NCI-H1436 (cell line): ENCODE data around the gene ITPKC.
A peak's percentile ranks its signal among the peaks of the same experiment; 100 is the strongest.

Experiments used
- DNase-seq: peaks from one replicate; lab custom pipeline; 2025; lab: John Stamatoyannopoulos, UW

The ITPKC gene

DNA sequence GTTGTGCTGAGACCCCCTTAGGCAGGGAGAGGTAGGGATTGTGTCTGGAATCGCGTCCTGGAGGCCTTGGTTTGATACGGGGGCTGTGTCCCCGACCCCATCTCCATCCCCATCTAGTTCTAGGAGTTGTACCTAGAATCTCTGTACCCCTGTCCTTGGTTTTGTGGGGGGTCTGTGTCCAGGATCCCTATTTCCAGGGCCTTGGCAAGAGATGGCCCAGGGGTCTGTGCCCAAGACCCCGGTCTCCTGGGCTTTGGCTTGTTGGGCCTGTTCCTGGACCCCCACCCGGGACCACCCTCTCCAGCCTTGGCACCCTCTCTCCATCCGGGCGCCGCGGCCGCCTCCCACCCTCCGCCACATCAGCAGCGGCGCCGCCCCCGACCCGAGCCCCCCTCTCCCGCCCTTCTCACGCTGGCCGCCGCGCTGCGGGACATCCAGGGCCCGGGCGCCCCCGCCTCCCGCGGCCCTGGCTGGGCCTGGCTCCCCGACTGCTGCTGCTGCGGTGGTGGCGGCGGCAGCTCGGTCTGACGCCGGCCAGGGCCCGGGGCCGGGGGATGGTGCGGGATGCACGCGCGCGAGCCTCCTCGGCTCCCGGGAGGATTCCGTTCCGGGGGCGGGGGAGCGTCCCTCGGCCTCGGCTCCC lies 26.7 kb upstream of the ITPKC start, which contains the start of gene NUMBL:
Gene NUMBL, minus strand, starts transcription at position 602 of the 643 bp plus-strand sequence. Its CDS starts 168 bp downstream, at position 434.
- no peak for DNase-seq

- DNase-seq: peak; percentile 87
These were observed 26.1 kb upstream of the ITPKC start for GRCh38 chr19:40690693-40691420.

DNA sequence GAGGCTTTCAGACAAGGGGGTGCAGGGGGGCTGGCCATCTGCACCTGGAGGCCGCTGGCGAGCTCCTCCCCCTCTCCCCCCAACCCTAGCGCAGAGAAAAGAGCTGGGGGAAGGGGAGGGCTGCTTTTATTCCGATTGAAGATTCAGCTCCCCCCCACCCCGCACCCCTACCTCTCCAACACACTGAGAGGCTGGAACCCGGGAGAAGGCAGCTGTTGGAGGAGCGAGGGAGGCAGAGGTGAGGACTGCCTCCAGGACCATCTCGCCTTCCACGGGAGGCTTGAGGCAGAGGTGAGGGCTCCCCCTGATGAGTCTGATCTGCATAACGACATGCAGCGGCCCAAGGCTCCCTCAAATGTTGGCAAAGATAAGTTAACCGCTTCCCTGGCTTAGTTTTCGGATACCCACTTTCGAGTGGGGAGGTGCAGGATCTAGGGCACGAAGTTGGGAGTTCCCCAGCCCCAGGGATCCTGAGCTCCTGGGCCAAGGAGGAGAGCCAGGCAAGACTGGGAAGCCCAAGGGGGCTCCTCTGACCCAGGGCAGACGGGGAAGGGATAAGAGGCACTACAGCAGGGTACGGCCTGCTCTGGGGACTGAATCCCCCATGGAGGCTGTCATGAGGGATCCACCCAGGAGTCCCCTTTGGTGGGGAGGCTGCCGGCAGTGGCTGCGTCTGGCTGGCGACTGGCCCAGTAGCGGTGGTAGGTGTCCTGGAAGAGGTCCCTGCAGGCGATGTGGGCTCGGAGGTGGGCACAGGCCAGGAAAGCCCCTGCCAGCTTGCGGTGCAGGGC lies 25.3 kb upstream of the ITPKC start:
- no peak for DNase-seq

DNA sequence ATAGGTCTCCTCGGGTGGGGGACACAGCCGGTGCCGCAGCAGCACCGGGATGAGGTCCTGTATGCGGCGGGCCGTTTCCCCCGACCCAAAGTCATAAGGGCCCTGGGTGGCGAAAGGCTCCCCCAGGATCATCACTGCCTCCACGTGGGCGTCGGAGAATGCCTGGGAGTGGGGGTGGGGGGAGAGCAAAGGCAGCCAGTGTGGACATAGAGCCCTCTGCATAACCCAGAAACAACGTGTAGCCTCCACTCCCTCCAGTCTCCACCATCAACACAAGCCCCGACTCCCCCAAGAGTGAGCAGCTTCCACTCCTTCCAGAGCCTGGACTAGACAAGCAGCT lies 24.7 kb upstream of the ITPKC start:
- no peak for DNase-seq

DNA sequence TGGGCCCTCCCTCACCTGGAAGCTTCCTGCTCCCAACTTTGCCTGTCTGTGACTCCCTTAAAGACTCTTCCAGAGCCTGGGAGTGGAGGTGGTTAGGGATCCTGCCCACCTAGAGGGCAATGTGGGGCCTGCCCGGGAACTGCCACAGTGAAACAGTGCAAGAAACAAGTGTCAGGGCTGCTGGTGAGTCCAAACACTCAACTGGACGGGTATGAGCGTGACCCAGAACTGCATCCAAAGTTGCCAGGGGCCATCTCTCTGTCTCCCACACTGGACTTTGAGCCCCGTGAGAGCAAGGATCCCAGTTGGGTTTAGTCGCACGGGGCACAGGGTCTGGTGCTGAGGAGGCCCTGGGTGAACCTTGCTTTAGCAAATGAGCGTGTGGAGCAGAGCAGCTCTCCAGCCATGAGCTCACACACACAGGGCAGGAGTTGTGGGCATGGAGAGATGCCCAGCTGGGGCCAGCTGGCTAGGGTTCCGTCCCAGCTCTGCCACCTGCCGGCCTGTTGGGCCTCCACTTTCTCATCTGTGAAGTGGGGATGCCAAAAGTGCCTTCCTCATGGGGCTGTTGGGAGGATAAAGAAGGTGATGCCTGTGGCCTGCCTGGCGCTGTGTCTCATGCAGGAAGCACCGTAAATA lies 23.6 kb upstream of the ITPKC start:
- DNase-seq: no peak

DNA sequence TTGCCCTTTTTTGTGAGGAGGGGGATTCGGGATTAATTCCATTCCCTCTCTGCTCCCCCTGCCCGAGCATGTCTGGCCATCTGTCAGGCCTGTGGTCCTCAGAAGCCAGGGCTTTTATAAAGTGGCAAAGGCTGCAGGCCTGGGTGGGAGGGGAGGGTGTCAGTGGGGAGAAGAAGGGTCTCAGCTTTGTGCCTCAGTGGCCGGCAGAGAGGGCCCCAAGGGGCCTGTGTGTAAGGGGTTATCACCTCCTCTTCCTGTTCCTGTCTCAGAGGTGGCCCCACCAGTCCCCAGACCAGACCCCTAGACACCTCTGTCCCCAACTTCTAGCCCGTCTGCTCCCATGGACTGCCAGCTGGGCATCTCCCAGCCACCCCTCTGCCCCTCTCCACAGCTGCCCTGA lies 23.0 kb upstream of the ITPKC start:
- no peak for DNase-seq

DNA sequence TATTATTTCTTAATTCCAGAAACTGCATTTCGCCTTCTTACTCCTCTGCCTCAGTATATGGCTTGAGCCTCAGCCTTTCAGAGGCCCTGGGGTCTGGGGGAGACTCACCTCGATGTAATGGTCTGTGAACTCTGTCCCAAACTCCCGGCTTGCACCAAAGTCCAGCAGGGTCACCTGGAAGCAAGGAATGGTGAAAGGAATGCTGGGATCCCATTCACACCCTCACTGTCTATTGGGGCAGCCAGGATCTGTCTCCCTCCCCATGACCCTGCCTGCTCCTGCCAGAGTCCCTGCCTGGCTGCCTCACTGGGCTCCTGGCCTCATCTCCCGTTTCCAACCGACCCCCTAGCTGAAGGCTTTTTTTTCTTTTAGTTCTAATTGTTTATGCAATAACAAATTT lies 21.0 kb upstream of the ITPKC start:
- DNase-seq: no peak

DNA sequence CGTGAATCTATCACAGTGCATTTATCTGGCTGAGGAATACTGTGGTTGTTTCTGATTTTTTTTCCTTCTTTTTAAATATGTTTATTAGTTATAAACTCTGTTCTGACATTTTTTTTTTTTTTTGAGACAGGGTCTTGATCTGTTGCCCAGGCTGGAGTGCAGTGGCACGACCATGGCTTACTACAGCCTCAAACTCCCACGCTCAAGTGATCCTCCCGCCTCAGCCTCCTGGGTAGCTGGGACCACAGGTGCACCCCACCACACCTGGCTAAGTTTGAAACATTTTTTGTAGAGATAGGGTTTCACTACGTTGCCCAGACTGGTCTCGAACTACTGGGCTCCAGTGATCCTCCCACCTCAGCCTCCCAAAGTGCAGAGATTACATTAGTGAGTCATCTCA lies 19.9 kb upstream of the ITPKC start:
- no peak for DNase-seq

- DNase-seq: no peak
These were observed 16.8 kb upstream of the ITPKC start for GRCh38 chr19:40700083-40700482.

GRCh38 chr19:40701758-40702157 lies 15.2 kb upstream of the ITPKC start:
- DNase-seq: no peak

DNA sequence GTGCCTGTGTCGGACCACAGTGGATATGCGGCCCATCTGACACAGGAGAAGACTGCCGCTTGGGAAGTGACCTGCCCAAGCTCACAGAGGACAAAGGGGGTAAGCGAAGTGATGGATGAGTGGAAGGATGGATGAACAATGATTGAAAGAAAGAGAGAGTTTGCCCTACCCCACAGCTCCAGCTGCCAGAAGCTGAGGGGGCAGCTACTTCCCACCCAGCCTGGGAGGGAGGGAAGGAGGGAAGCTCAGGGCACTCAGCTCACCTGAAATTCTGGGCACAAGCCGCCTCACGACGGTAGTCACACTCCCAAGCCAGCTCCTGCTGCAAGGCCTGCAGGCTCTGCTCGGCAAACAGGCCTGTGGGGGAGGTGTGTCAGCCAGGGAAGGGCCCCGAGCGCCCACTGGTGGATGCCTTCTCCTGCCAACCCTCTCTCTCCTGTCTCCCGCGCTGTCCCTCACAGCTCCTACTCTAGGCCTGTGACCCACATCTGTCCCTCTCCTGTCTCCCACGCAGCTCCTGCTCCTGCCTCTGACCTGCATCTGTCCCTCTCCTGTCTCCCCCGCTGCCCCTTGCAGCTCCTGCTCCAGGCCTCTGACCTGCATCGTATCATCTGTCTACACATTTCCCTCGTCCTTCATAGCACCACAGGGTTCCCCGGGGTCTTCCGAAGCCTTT lies 14.4 kb upstream of the ITPKC start:
- no peak for DNase-seq

DNA sequence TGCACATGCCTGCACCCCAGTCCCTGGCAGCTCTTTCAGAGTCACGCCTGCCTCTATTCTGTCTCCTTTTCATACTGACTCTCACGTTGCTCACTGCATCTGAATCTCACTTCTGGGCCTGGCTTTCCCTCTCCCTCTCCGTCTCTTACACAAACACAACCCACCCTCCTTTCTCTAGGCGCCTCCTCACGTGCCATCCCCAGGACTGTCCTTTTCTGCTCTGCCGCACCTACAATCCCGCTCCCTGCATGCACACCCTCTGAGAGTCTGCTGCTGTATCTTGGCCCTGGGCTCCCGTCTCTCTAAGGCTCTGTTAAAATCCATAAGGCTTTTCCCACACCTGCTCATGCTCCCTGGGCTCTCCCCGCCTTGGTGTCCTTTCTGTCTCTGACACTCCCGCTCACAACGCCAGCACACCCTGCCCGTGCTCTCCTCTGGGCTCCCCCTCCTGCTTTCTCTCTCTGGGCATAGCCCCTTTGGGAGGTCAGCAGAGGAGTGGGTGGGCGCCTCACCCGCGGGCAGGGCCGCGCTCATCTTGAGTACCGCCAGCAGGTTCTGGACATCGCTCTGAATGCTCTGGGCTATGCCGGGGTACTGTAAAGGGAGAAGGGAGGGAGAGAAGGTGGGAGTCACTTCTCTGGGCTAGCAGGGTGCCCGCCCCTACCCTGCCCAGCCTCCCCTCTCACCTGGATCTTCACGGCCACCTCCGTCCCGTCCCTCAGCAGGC lies 13.7 kb upstream of the ITPKC start:
- DNase-seq: no peak

DNA sequence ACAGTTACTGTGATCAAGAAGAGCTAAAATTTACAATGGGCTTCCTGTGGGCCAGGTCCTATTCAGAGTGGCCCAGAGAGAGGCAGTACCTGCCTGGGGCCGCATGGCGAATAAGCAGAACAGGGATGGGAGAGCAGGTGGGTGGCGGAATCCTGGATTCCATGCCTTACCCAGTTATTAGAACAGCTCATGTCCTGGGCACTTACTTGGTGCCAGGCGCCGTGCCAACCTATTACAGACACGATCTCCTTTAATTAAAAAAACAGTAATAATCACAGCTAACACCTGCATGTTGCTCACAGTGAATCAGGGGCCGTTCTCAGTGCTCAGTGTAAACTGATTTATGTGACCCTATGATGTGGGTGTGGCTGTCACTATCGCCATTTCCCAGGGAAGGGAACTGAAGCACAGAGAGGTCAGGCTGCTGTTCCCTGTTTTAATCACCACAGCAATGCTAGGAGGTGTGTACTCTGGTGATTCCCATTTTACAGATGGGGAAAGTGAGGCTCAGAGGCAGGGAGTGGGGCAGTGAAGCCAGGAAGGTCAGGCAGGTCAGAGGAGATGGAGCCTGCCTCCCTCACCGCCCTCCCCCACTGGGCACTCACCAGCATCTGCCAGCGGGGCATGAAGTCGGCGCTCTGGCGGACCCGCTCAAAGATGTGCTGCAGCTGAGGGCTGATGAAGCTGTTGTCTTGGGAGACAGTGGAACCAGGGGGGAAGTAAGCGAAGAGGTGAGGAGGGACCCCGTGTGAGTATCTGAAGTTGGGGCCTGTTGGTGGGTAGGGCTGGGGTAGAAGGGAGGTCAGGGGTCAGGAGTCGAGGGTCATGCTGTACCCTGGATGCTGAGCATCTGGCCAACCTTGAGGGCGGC lies 12.2 kb upstream of the ITPKC start:
- no peak for DNase-seq

DNA sequence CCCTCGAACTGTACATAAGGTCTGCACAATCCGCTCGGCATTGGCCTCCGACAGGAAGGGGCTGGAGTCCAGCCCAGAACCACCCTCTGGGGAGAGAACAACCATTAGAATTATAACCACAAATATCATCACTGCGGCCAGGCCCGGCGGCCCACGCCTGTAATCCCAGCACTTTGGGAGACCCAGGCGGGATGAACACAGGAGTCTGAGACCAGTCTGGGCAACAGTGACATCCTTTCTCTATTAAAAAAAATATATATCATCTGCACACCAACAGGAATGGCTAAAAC lies 11.6 kb upstream of the ITPKC start:
- DNase-seq: no peak

DNA sequence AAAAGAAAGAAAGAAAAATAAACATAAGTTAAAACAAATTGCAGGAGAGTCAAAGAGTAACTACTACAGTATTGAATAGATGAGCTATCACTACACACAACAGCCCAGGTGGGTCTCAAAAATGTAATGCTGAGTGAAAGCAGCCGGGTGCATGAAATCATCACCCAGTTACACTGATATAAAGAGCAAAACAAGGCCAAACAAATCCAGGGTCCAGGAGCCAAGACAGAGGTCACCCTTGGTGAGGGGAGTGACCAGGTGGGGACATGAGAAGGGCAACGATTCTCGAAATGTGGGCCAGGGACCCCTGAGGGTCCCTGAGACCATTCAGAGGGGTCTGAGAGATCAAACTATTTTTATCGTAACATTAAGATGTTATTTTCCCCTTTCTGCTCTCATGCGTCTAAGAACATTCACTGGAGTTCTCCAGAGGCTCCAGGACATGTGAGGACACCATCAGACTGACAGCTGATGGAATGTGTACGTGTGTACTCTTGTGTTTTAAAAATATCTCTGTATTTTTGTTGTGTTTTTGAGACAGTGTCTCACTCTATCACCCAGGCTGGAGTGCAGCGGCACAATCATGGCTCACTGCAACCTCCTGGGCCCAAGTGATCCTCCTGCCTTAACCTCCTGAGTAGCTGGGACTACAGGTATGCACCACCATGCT lies 10.8 kb upstream of the ITPKC start:
- no peak for DNase-seq

DNA sequence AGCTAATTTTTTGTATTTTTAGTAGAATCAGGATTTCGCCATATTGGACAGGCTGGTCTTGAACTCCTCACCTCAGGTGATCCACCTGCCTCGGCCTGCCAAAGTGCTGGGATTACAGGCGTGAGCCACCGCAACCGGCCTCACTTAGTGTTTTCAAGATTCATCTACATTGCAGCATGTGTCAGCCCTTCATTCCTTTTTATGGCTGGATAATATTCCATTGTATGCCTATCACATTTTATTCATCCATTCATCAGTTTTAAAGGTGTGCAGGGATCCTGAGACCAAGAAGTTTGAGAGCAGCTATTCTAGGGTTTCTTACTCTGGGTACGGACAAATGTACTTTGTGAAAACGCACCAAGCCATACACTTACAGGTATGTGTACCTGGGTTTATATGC lies 9.3 kb upstream of the ITPKC start:
- no peak for DNase-seq

- DNase-seq: no peak
These were observed 7.1 kb upstream of the ITPKC start for GRCh38 chr19:40709817-40710216.

DNA sequence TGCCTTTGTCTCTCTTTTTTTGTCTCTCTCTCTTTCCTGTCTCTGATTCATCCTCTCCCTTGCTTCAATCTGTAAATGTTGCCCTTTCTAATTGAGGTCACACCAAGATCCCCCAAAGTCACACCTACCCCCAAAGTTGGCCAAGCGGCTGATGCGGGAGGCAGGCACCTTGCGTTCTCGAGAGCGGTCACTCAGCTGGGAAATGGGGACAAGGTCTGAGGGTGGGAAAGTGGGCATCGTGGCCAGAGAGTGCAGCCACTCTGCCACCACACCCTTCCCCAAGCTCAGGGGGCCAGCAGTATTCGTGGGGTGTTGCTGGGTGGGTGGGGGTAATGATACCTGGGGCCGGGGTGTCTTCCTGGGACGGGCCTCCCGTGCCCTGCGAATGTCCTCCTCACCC lies 3.0 kb upstream of the ITPKC start:
- DNase-seq: no peak

- DNase-seq: peak; percentile 95
These were observed 2.2 kb upstream of the ITPKC start for GRCh38 chr19:40714441-40715299.
